HL-60 (cell line): ENCODE data around the gene CAMSAP3.

Experiments
- DNase-seq, 2 experiments: peaks; one replicate each; pipeline ENCODE4 v3.0.0-alpha.2; 2010 to 2020; ENCODE audit warnings: low read depth in 1 of 2, low spot score in 1 of 2
- H3K27ac ChIP-seq: fragments of 250-450 bp; sonication (Bioruptor Pico); replicated peaks from 2 replicates; pipeline ENCODE4 v1.5.1; 2020; ENCODE audit warnings: mild to moderate bottlenecking, moderate library complexity
- H3K27me3 ChIP-seq: fragments of 250-450 bp; sonication (Bioruptor Pico); 2 replicates; pipeline ENCODE4 v1.5.1; 2021; ENCODE audit warnings: mild to moderate bottlenecking, moderate library complexity; ENCODE audit not compliant: insufficient read depth, poor library complexity, severe bottlenecking
- H3K4me3 ChIP-seq: replicated peaks from 2 replicates; pipeline ENCODE4 v1.5.1; 2011; ENCODE audit warnings: mild to moderate bottlenecking, control low read depth, low read length; ENCODE audit not compliant: insufficient read depth
- GABPA ChIP-seq: IDR thresholded peaks from 2 replicates; pipeline ENCODE4 v1.6.1; 2012; ENCODE audit warnings: low read depth
- POLR2AphosphoS5 ChIP-seq: IDR thresholded peaks from 2 replicates; pipeline ENCODE4 v1.6.1; 2012; ENCODE audit warnings: low read depth
- SPI1 ChIP-seq: IDR thresholded peaks from 2 replicates; pipeline ENCODE4 v1.6.1; 2012; ENCODE audit warnings: low read depth, mild to moderate bottlenecking, borderline replicate concordance
- TF ChIP-seq, protein P1 (sequence below): IDR thresholded peaks from one replicate; pipeline ENCODE4 v1.5.1; 2011; ENCODE audit warnings: low read length, control low read depth, inconsistent platforms; ENCODE audit not compliant: insufficient read depth
- TF ChIP-seq, protein P2 (sequence below): IDR thresholded peaks from 2 replicates; pipeline ENCODE4 v1.6.1; 2012; ENCODE audit warnings: low read depth; ENCODE audit not compliant: insufficient replicate concordance

The CAMSAP3 gene

DNA sequence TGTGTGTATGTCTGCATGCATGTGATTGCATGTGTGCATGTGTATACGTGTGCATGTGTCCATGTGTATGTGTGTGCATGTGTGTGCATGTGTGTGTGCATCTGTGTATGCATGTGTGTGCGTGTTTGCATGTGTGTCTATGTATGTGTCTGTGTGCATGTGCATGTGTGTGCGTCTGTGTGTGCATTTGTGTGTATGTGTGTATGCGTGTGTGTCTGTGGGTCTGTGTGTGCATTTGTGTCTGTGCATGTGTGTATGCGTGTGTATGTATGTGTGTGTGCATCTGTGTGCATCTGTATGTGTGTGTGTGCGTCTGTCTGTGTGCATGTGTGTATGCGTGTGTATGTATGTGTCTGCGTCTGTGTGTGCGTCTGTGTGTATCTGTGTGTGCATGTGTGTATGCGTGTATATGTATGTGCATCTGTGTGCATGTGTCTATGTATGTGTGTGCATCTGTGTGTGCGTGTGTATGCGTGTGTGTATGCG is 44.2 kb downstream of the CAMSAP3 start:
- no peak for DNase-seq
- TF ChIP-seq, protein P1, sequence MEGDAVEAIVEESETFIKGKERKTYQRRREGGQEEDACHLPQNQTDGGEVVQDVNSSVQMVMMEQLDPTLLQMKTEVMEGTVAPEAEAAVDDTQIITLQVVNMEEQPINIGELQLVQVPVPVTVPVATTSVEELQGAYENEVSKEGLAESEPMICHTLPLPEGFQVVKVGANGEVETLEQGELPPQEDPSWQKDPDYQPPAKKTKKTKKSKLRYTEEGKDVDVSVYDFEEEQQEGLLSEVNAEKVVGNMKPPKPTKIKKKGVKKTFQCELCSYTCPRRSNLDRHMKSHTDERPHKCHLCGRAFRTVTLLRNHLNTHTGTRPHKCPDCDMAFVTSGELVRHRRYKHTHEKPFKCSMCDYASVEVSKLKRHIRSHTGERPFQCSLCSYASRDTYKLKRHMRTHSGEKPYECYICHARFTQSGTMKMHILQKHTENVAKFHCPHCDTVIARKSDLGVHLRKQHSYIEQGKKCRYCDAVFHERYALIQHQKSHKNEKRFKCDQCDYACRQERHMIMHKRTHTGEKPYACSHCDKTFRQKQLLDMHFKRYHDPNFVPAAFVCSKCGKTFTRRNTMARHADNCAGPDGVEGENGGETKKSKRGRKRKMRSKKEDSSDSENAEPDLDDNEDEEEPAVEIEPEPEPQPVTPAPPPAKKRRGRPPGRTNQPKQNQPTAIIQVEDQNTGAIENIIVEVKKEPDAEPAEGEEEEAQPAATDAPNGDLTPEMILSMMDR, result no peak
- TF ChIP-seq POLR2AphosphoS5, result no peak
- TF ChIP-seq GABPA, result no peak
- TF ChIP-seq, protein P2, sequence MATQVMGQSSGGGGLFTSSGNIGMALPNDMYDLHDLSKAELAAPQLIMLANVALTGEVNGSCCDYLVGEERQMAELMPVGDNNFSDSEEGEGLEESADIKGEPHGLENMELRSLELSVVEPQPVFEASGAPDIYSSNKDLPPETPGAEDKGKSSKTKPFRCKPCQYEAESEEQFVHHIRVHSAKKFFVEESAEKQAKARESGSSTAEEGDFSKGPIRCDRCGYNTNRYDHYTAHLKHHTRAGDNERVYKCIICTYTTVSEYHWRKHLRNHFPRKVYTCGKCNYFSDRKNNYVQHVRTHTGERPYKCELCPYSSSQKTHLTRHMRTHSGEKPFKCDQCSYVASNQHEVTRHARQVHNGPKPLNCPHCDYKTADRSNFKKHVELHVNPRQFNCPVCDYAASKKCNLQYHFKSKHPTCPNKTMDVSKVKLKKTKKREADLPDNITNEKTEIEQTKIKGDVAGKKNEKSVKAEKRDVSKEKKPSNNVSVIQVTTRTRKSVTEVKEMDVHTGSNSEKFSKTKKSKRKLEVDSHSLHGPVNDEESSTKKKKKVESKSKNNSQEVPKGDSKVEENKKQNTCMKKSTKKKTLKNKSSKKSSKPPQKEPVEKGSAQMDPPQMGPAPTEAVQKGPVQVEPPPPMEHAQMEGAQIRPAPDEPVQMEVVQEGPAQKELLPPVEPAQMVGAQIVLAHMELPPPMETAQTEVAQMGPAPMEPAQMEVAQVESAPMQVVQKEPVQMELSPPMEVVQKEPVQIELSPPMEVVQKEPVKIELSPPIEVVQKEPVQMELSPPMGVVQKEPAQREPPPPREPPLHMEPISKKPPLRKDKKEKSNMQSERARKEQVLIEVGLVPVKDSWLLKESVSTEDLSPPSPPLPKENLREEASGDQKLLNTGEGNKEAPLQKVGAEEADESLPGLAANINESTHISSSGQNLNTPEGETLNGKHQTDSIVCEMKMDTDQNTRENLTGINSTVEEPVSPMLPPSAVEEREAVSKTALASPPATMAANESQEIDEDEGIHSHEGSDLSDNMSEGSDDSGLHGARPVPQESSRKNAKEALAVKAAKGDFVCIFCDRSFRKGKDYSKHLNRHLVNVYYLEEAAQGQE, result no peak
- no peak for TF ChIP-seq SPI1
- H3K27ac ChIP-seq, result no peak overlapping the region

DNA sequence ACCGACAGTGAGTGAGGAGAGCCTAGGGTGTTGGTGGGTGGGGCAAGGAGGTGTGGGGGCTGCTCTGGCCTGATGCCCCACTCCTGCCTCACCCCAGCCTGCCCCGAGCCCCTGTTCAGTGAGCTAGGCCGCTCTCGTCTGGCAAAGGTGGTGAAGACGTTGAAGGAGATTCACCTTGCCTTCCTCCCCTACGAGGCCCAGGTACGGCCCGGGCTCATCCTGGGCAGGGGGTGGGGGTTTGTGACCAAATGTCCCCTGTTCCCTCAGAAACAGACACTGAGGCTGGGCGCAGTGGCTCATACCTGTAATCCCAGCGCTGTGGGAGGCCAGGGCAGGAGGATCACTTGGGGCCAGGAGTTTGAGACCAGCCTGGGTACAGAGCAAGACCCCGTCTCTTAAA is 45.1 kb downstream of the CAMSAP3 start:
- Histone ChIP-seq H3K27me3 (no peaks in the 10 kb centered on the region), H3K4me3 (no peak overlapping the region), H3K27ac (no peak overlapping the region)
- TF ChIP-seq, protein P2, result no peak
- TF ChIP-seq POLR2AphosphoS5 (no peak), GABPA (no peak), SPI1 (no peak)
- TF ChIP-seq, protein P1, result no peak
- no peak for DNase-seq

More for the DNA sequence above, 44.2 kb downstream of the CAMSAP3 start:
- H3K27me3 ChIP-seq, result no peaks in the 10 kb centered on the region
- no peak overlapping the region for H3K4me3 ChIP-seq

DNA sequence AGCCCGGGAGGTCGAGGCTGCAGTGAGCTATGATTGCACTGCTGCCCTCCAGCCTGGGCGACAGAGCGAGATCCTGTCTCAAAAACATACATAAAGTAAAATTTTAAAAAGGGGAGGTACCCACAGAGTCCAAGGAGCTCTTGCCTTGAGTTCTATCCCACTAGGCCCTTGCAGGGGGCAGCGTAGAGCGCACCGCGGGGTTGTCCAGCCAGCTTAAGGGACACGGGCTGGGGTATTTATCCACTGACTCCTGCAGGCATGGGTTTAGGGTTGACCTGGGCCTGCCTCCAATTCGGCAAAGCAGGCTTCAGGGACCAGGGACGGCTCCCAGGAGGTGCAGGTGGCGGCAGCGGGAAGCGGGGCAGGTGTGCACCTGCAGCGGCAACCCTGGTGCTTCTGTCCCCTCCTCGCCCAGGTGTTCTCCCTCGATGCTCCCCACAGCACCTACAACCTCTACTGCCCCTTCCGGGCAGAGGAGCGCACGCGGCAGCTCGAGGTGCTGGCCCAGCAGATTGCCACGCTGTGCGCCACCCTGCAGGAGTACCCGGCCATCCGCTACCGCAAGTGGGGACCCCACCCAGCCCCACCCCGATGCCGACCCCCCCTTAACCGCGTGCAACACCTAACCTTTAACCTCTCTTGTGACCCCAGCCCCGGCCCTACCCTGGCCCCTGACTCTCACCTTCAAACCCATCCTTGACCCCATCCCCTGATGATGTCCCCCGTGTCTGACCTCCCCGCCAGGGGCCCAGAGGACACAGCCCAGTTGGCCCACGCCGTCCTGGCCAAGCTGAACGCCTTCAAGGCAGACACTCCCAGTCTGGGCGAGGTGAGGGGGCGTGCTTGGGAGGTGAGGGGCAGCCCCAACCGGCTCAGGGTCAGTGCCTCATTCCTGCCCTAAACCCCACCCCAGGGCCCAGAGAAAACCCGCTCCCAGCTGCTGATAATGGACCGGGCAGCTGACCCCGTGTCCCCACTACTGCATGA is 45.9 kb downstream of the CAMSAP3 start:
- Histone ChIP-seq H3K27ac (no peak overlapping the region), H3K27me3 (no peaks in the 10 kb centered on the region), H3K4me3 (no peak overlapping the region)
- no peak for DNase-seq
- TF ChIP-seq POLR2AphosphoS5 (0 out of 2 replicates have a peak, but pooled peaks have one; percentile 32), GABPA (no peak)

DNA sequence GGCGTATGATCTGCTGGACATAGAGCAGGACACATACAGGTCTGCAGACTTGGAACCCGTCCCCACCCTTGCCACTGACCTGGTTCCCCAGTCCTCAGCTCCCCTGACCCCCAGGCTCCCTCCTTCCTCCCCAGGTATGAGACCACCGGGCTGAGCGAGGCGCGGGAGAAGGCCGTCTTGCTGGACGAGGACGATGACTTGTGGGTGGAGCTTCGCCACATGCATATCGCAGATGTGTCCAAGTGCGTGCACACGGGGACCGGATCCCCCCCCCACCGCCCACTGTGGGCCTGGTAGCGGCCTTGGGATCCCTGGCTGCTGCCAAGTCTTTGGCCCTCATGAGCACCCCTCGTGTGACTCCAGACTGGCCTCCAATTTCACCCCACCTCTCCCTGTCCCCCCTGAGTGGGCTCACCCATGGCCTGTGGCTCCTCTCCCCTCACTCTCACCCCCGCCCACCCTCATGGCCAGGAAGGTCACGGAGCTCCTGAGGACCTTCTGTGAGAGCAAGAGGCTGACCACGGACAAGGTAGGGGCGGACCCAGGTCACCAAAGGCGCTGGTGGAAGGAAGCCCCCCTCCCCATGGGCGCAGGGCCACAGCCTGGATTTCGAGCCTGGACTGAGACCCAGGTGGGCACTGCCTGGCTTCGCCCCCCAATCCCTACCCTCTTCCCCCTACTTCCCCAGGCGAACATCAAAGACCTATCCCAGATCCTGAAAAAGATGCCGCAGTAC is 46.8 kb downstream of the CAMSAP3 start:
- TF ChIP-seq GABPA (no peak), POLR2AphosphoS5 (no peak), SPI1 (no peak)
- TF ChIP-seq, protein P1, result no peak
- TF ChIP-seq, protein P2, result no peak
- H3K27ac ChIP-seq, result no peak overlapping the region
- no peak overlapping the region for H3K4me3 ChIP-seq
- H3K27me3 ChIP-seq, result no peaks in the 10 kb centered on the region
- no peak for DNase-seq
